Vagina (tissue), 2 donors: Measurements from ENCODE around the gene GNAL.

ENCODE experiments used
- POLR2A ChIP-seq, 2 donors: fragments of 450-650 bp; IDR thresholded peaks; one replicate each; pipeline ENCODE4 v1.6.1; 2017; ENCODE audit warnings: antibody characterized with exemption in 2 of 2, mild to moderate bottlenecking in 2 of 2, moderate library complexity in 2 of 2
- POLR2AphosphoS5 ChIP-seq, 2 donors: sonication (generic); formaldehyde crosslinking; IDR thresholded peaks; one replicate each; pipeline ENCODE4 v1.9.0; 2017; ENCODE audit warnings: antibody characterized with exemption in 2 of 2, mild to moderate bottlenecking in 2 of 2, low read depth in 1 of 2; ENCODE audit not compliant: insufficient read depth in 1 of 2
- TF ChIP-seq, protein P1 (sequence below), 3 experiments: fragments of 450-650 bp in 2 of 3; fragments of 200-600 bp in 1 of 3; sonication (generic) in 1 of 3; IDR thresholded peaks; one replicate each; pipeline ENCODE4 v1.5.1; 2017 to 2019; ENCODE audit warnings: antibody characterized with exemption in 3 of 3, mild to moderate bottlenecking in 2 of 3, moderate library complexity in 2 of 3

DNA sequence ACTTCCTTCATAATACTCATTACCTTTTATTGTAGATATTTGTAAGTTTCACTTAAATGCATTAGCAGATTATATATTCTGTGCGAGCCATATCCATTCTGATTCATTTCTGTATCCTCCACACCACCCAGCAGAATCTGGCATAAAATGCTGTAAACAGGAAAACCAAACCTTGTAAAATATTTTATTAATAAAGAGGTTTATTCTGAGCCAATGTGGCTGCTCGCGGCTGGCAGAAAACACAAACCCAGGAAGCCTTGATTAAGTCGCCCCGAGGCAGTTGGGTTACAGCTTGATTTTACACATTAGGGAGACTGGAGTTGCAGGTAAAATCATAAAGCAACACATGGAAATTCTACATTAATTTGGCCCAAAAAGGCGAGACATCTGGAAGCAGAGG lies 40.5 kb downstream of the GNAL start:
- TF ChIP-seq, protein P1, sequence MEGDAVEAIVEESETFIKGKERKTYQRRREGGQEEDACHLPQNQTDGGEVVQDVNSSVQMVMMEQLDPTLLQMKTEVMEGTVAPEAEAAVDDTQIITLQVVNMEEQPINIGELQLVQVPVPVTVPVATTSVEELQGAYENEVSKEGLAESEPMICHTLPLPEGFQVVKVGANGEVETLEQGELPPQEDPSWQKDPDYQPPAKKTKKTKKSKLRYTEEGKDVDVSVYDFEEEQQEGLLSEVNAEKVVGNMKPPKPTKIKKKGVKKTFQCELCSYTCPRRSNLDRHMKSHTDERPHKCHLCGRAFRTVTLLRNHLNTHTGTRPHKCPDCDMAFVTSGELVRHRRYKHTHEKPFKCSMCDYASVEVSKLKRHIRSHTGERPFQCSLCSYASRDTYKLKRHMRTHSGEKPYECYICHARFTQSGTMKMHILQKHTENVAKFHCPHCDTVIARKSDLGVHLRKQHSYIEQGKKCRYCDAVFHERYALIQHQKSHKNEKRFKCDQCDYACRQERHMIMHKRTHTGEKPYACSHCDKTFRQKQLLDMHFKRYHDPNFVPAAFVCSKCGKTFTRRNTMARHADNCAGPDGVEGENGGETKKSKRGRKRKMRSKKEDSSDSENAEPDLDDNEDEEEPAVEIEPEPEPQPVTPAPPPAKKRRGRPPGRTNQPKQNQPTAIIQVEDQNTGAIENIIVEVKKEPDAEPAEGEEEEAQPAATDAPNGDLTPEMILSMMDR (IDR thresholded peaks at IDR 0.05) = no peak
- TF ChIP-seq POLR2A (IDR thresholded peaks at IDR 0.05) (no peak), POLR2AphosphoS5 (IDR thresholded peaks at IDR 0.05; ENCODE audit: insufficient read depth in 1 of 2, low read depth in 1 of 2) (no peak)
